HG02623 (cell line): ENCODE results near the gene CD7.

Experiments used
- ATAC-seq: cut with Tn5 transposase; IDR thresholded peaks from one replicate; pipeline ENCODE4 v1.9.1; 2021; ENCODE audit warnings: moderate library complexity; ENCODE audit not compliant: unreplicated experiment

CD7 gene

GRCh38 chr17:82282239-82283207 is 34.9 kb downstream of the CD7 start:
- no peak for ATAC-seq

GRCh38 chr17:82281502-82282238 is 35.7 kb downstream of the CD7 start:
- no peak for ATAC-seq

GRCh38 chr17:82281076-82281475 is 36.3 kb downstream of the CD7 start:
- ATAC-seq, result no peak

- ATAC-seq, result no peak
Measured at GRCh38 chr17:82280537-82280936, 36.9 kb downstream of the CD7 start.

GRCh38 chr17:82278786-82279391 is 38.5 kb downstream of the CD7 start:
- ATAC-seq, result no peak

- no peak for ATAC-seq
Measured at GRCh38 chr17:82278308-82278707, 39.1 kb downstream of the CD7 start.

GRCh38 chr17:82277851-82278250 is 39.6 kb downstream of the CD7 start:
- ATAC-seq, result no peak

- no peak for ATAC-seq
Measured at GRCh38 chr17:82276938-82277337, 40.5 kb downstream of the CD7 start.

GRCh38 chr17:82275326-82275725 is 42.1 kb downstream of the CD7 start:
- no peak for ATAC-seq

- no peak for ATAC-seq
Measured at GRCh38 chr17:82274134-82275020, 43.0 kb downstream of the CD7 start.

GRCh38 chr17:82273327-82274133 is 43.9 kb downstream of the CD7 start, which contains the start of gene CSNK1D:
Gene CSNK1D (minus strand): TSS chr17:82273700. CDS start chr17:82273381, 319 bp downstream.
- peak; percentile 68 for ATAC-seq

- ATAC-seq, result no peak
Measured at GRCh38 chr17:82272495-82273326, 44.7 kb downstream of the CD7 start.

- ATAC-seq, result no peak
Measured at GRCh38 chr17:82271401-82271800, 46.0 kb downstream of the CD7 start.

- no peak for ATAC-seq
Measured at GRCh38 chr17:82270651-82271050, 46.8 kb downstream of the CD7 start.

GRCh38 chr17:82269882-82270500 is 47.4 kb downstream of the CD7 start:
- no peak for ATAC-seq

GRCh38 chr17:82269138-82269881 is 48.1 kb downstream of the CD7 start:
- ATAC-seq, result no peak

GRCh38 chr17:82267575-82268379 is 49.6 kb downstream of the CD7 start:
- ATAC-seq, result no peak
